Ureter (tissue), 1 donor: ENCODE results near the gene ITIH4. TPM values are rescaled to one million over a fixed set of nuclear protein-coding genes. Genes with fewer than 3 reads are reported as not detected.

Experiments
- total RNA-seq: library from RNA; stranded (reverse); gene quantifications from one replicate; pipeline ENCODE4 v1.2.4, GENCODE V29; 2023
- donor health status: DM: yes; HTN: yes; CAD: no.

The ITIH4 gene
- total RNA-seq, 1 donor from 2014 or later: 37.1 TPM

Other genes with a start within 250 kb of the ITIH4 start
- gene PBRM1, start 144.8 kb downstream of the ITIH4 start, total RNA-seq: 82.3 TPM
- gene GNL3, start 144.6 kb downstream of the ITIH4 start, total RNA-seq: 174 TPM
- 52.3 TPM for gene GLT8D1, start 124.9 kb downstream of the ITIH4 start, total RNA-seq
- 125 TPM for gene SPCS1, start 124.6 kb downstream of the ITIH4 start, total RNA-seq
- gene NEK4, start 59.7 kb downstream of the ITIH4 start, total RNA-seq: 36.3 TPM
- not detected for gene ITIH1, start 53.1 kb downstream of the ITIH4 start, total RNA-seq
- 4.6 TPM for gene ITIH3, start 35.9 kb downstream of the ITIH4 start, total RNA-seq
- gene MUSTN1, start 4.3 kb upstream of the ITIH4 start, total RNA-seq: 15.9 TPM
- gene STIMATE, start 66.9 kb upstream of the ITIH4 start, total RNA-seq: 35.7 TPM
- gene SFMBT1, start 215.4 kb upstream of the ITIH4 start, total RNA-seq: 15.1 TPM